ENCODE measurements around the gene COL4A2. TPM values are rescaled to one million over a fixed set of nuclear protein-coding genes. Genes with fewer than 3 reads are reported as not detected.
A peak's percentile ranks its signal among the peaks of the same experiment; 100 is the strongest.

Gene COL4A2
- total RNA-seq, 1 donor from 2014 or later = 1,414 TPM

GRCh38 chr13:110403315-110403714 is 96.2 kb downstream of the COL4A2 start:
- Histone ChIP-seq H3K9me3 (ENCODE audit: insufficient read depth, low read depth, low read length) (no peaks in the 10 kb centered on the region), H3K79me2 (ENCODE audit: insufficient read depth, low read length) (peaks cover 32% of the 10 kb centered on the region), H3K4me3 (ENCODE audit: insufficient read depth, low read depth, low read length) (no peak overlapping the region), H3K9ac (ENCODE audit: low read length) (peak overlapping the region; percentile 67), H3K4me1 (ENCODE audit: insufficient read depth, low read length) (peaks cover 82% of the 10 kb centered on the region), H3K27me3 (ENCODE audit: insufficient read depth, low read length) (no peaks in the 10 kb centered on the region), H3K4me2 (ENCODE audit: low read length) (peak overlapping the region; percentile 27), H2AFZ (ENCODE audit: low read depth, low read length) (no peak overlapping the region), H3K36me3 (ENCODE audit: insufficient read depth, low read length) (peaks cover 4% of the 10 kb centered on the region), H3K27ac (ENCODE audit: low read depth, low read length) (peak overlapping the region; percentile 85), H4K20me1 (ENCODE audit: insufficient read depth, low read length) (no peaks in the 10 kb centered on the region)
- H3K4me1 Mint-ChIP-seq (ENCODE audit: low read depth, unreplicated experiment) = peaks cover 90% of the 10 kb centered on the region
- H3K27me3 Mint-ChIP-seq (ENCODE audit: low read depth, unreplicated experiment) = no peaks in the 10 kb centered on the region
- no peaks in the 10 kb centered on the region for H3K9me3 Mint-ChIP-seq (ENCODE audit: unreplicated experiment)
- peak overlapping the region; percentile 99 for H3K27ac Mint-ChIP-seq (ENCODE audit: unreplicated experiment)
- TF ChIP-seq, protein P1, sequence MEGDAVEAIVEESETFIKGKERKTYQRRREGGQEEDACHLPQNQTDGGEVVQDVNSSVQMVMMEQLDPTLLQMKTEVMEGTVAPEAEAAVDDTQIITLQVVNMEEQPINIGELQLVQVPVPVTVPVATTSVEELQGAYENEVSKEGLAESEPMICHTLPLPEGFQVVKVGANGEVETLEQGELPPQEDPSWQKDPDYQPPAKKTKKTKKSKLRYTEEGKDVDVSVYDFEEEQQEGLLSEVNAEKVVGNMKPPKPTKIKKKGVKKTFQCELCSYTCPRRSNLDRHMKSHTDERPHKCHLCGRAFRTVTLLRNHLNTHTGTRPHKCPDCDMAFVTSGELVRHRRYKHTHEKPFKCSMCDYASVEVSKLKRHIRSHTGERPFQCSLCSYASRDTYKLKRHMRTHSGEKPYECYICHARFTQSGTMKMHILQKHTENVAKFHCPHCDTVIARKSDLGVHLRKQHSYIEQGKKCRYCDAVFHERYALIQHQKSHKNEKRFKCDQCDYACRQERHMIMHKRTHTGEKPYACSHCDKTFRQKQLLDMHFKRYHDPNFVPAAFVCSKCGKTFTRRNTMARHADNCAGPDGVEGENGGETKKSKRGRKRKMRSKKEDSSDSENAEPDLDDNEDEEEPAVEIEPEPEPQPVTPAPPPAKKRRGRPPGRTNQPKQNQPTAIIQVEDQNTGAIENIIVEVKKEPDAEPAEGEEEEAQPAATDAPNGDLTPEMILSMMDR (IDR thresholded peaks at IDR 0.05; ENCODE audit: insufficient read depth, low read depth, low read length) = no peak
- no peak for TF ChIP-seq EZH2 (IDR thresholded peaks at IDR 0.05; ENCODE audit: insufficient read depth, low read length)
- FAIRE-seq (peak; percentile 94), DNase-seq (ENCODE audit: low read depth) (peak; percentile 92)
- H3K4me3 Mint-ChIP-seq (ENCODE audit: unreplicated experiment) = peak overlapping the region; percentile 3
- H3K36me3 Mint-ChIP-seq (ENCODE audit: low read depth, unreplicated experiment) = peaks cover 42% of the 10 kb centered on the region

DNA sequence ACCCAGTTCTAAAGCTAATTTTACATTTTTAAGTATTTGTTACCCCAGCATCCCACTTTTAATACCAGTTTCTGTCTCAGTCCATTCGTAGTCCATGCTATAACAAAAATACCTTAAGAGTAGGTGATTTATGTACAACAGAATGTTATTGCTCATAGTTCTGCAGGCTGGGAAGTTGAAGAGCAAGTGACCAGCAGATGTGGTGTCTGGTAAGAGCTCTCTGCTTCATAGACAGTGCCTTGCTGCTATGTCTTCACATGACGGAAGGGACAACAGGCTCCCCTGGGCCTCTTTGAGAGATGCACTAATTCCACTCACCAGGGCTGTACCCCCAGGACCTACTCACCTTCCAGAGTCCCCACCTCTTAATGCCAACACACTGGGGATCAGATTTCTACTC is 96.6 kb downstream of the COL4A2 start:
- no peaks in the 10 kb centered on the region for H4K20me1 ChIP-seq (ENCODE audit: insufficient read depth, low read length)
- DNase-seq (ENCODE audit: low read depth) (peak; percentile 75), FAIRE-seq (peak; percentile 64)
- Mint-ChIP-seq H3K27me3 (ENCODE audit: low read depth, unreplicated experiment) (no peaks in the 10 kb centered on the region), H3K27ac (ENCODE audit: unreplicated experiment) (peak overlapping the region; percentile 99), H3K4me1 (ENCODE audit: low read depth, unreplicated experiment) (peaks cover 90% of the 10 kb centered on the region), H3K4me3 (ENCODE audit: unreplicated experiment) (peak overlapping the region; percentile 55), H3K9me3 (ENCODE audit: unreplicated experiment) (no peaks in the 10 kb centered on the region), H3K36me3 (ENCODE audit: low read depth, unreplicated experiment) (peaks cover 44% of the 10 kb centered on the region)
- no peak overlapping the region for H2AFZ ChIP-seq (ENCODE audit: low read depth, low read length)
- no peak overlapping the region for H3K4me3 ChIP-seq (ENCODE audit: insufficient read depth, low read depth, low read length)
- H3K27ac ChIP-seq (ENCODE audit: low read depth, low read length) = peak overlapping the region; percentile 85
- TF ChIP-seq, protein P1 (IDR thresholded peaks at IDR 0.05; ENCODE audit: insufficient read depth, low read depth, low read length) = no peak
- TF ChIP-seq EZH2 (IDR thresholded peaks at IDR 0.05; ENCODE audit: insufficient read depth, low read length) = no peak
- H3K27me3 ChIP-seq (ENCODE audit: insufficient read depth, low read length) = no peaks in the 10 kb centered on the region
- H3K4me2 ChIP-seq (ENCODE audit: low read length) = peak overlapping the region; percentile 27
- H3K79me2 ChIP-seq (ENCODE audit: insufficient read depth, low read length) = peaks cover 32% of the 10 kb centered on the region
- H3K9ac ChIP-seq (ENCODE audit: low read length) = peak overlapping the region; percentile 67
- H3K36me3 ChIP-seq (ENCODE audit: insufficient read depth, low read length) = peaks cover 5% of the 10 kb centered on the region
- peaks cover 81% of the 10 kb centered on the region for H3K4me1 ChIP-seq (ENCODE audit: insufficient read depth, low read length)
- no peaks in the 10 kb centered on the region for H3K9me3 ChIP-seq (ENCODE audit: insufficient read depth, low read depth, low read length)

- Mint-ChIP-seq H3K4me3 (ENCODE audit: unreplicated experiment) (no peak overlapping the region), H3K4me1 (ENCODE audit: low read depth, unreplicated experiment) (peaks cover 85% of the 10 kb centered on the region), H3K36me3 (ENCODE audit: low read depth, unreplicated experiment) (peaks cover 45% of the 10 kb centered on the region), H3K27me3 (ENCODE audit: low read depth, unreplicated experiment) (no peaks in the 10 kb centered on the region), H3K9me3 (ENCODE audit: unreplicated experiment) (no peaks in the 10 kb centered on the region), H3K27ac (ENCODE audit: unreplicated experiment) (peak overlapping the region; percentile 99)
- FAIRE-seq = no peak
- peaks cover 29% of the 10 kb centered on the region for H3K79me2 ChIP-seq (ENCODE audit: insufficient read depth, low read length)
- H3K36me3 ChIP-seq (ENCODE audit: insufficient read depth, low read length) = peaks cover 11% of the 10 kb centered on the region
- H3K4me1 ChIP-seq (ENCODE audit: insufficient read depth, low read length) = peaks cover 81% of the 10 kb centered on the region
- H2AFZ ChIP-seq (ENCODE audit: low read depth, low read length) = no peak overlapping the region
- TF ChIP-seq, protein P1 (IDR thresholded peaks at IDR 0.05; ENCODE audit: insufficient read depth, low read depth, low read length) = no peak
- TF ChIP-seq EZH2 (IDR thresholded peaks at IDR 0.05; ENCODE audit: insufficient read depth, low read length) = no peak
- peak overlapping the region; percentile 13 for H3K4me2 ChIP-seq (ENCODE audit: low read length)
- H3K27ac ChIP-seq (ENCODE audit: low read depth, low read length) = peak overlapping the region; percentile 85
- no peak overlapping the region for H3K4me3 ChIP-seq (ENCODE audit: insufficient read depth, low read depth, low read length)
- no peaks in the 10 kb centered on the region for H3K27me3 ChIP-seq (ENCODE audit: insufficient read depth, low read length)
- peak overlapping the region; percentile 67 for H3K9ac ChIP-seq (ENCODE audit: low read length)
- no peaks in the 10 kb centered on the region for H4K20me1 ChIP-seq (ENCODE audit: insufficient read depth, low read length)
- DNase-seq (ENCODE audit: low read depth) = no peak
- no peaks in the 10 kb centered on the region for H3K9me3 ChIP-seq (ENCODE audit: insufficient read depth, low read depth, low read length)
Observed at GRCh38 chr13:110404321-110404720, 97.2 kb downstream of the COL4A2 start.

All from astrocyte (in vitro differentiated cells and primary cell).